ENCODE measurements around the gene NUP188.

GRCh38 chr9:128921881-128922763 is 25.4 kb upstream of the NUP188 start:
- TF ChIP-seq CTCF (conservative IDR thresholded peaks at IDR 0.05; ENCODE audit: low read depth in 2 of 2) = no peak
- TF ChIP-seq REST (IDR thresholded peaks at IDR 0.05; ENCODE audit: unreplicated experiment) = no peak

All from GM23338 (cell line).